ENCODE measurements around the gene PTPRF.
"Not testable (repeated sequence)": the region's sequence is repeated elsewhere in the genome, so short reads cannot be mapped to it uniquely, and the experiment has no call there.

Gene PTPRF

DNA sequence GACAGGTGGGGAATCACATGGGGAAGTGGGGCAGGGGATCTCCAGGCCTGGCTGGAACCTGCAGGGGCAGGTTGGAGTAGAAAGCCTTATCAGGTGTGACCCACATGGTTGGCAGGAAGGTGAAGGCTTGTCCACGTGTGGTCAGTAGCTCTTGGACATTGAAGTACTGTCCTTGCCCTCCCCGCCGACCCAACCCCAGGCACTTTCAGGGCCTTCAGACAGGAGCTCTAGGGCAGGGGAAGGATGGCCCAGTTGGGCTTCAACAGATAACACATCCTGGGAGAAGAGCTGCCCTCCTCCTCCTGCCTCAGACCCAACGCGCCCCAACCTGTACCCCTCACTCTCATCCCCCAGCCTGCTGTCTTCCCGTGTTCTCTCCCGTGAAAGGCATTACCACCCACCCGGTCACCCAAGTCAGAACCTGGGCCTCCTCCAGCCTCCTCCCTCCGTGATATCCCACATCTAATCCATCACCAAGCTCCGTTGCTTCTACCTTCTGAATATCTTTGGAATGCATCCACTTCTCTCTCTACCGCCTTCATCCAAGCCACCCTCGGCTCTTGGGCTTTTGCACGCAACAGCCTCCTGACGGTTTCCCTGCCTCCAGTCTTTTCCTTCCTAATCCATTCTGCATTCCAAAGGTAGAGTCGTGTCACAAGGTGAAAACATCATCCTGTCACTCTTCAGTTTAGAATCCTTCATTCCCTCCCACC is 15.9 kb downstream of the PTPRF start:
- TF ChIP-seq, protein P1, sequence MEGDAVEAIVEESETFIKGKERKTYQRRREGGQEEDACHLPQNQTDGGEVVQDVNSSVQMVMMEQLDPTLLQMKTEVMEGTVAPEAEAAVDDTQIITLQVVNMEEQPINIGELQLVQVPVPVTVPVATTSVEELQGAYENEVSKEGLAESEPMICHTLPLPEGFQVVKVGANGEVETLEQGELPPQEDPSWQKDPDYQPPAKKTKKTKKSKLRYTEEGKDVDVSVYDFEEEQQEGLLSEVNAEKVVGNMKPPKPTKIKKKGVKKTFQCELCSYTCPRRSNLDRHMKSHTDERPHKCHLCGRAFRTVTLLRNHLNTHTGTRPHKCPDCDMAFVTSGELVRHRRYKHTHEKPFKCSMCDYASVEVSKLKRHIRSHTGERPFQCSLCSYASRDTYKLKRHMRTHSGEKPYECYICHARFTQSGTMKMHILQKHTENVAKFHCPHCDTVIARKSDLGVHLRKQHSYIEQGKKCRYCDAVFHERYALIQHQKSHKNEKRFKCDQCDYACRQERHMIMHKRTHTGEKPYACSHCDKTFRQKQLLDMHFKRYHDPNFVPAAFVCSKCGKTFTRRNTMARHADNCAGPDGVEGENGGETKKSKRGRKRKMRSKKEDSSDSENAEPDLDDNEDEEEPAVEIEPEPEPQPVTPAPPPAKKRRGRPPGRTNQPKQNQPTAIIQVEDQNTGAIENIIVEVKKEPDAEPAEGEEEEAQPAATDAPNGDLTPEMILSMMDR (IDR thresholded peaks at IDR 0.05; ENCODE audit: low read depth, low read length, missing control alignments) = no peak
- no peak for DNase-seq (ENCODE audit: low read depth)
- no peak overlapping the region for H3K4me3 ChIP-seq (ENCODE audit: low read depth, low read length)

DNA sequence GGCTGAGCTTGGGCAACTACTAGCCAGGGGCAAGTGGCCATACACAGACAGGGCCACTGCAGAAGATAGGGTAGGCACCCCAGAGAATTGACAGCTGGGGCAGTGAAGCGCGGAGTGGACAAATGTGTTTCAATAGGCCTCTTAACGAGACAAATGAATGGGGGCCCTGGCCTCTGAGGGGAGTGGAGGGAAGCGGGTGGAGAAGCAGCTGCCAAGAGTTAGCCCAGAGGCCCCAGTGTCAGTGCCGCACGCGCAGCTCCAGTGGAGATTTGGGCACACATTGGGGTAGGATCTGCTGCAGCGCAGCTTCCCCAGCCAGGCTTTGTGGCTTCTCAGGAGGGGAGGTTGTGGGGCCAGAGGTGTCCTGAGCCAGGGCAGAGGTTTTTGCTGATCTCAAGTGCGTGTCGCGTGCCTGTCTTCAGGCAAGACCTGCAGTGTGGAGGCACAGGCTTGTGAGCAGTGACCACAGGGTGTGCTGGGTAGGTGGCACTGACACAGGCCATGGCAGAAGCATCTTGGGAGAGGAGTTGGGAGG is 16.9 kb downstream of the PTPRF start:
- no peak overlapping the region for H3K4me3 ChIP-seq (ENCODE audit: low read depth, low read length)
- no peak for DNase-seq (ENCODE audit: low read depth)
- TF ChIP-seq, protein P1 (IDR thresholded peaks at IDR 0.05; ENCODE audit: low read depth, low read length, missing control alignments) = no peak

DNA sequence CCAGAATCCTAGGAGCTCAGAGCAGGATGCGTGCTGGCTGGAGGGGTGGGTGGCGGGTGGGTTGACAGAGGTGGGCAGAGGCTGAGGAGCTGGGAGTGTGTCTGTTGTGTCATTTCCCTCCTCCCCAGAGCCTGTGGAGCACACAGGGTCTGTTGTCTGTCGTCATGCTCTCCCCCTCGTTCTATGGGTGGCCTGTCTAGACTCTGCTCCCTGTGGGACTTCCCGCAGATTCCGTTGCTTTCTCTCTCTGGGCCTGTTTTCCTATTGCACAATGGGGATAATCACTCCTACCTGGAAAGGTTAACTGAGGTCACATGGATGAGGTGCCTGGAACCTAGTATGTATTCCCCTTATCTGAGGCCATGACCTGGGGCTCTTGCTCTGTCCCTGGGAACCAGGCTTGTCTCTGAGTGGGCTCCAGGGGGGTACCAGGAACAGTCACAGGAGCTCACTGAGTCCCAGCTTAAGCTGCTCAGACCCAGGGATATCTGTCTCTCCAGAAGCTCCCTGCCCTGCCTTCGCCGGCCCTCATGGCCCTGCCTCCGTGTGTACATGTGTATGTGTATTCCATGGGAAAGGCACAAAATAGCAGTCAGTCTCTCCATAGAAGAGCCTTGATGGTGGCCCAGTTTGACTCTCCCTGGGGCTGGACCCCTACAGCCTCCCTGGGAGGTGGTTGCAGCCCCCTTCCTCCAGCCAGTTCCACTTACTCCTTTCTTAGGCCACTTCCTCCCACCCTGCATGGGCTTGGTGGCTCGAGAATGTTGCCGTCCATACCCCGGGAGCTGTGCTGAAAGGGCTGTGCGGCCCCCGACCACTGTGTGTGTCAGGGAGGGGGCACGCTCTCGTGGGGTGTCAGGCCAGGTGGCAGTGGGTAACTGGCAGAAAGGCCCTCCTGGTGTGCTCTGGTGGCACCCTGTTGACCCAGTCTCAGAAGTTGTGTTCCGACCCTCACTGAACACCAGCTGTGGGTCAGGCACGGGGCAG is 17.9 kb downstream of the PTPRF start:
- H3K4me3 ChIP-seq (ENCODE audit: low read depth, low read length) = no peak overlapping the region
- no peak for DNase-seq (ENCODE audit: low read depth)
- TF ChIP-seq, protein P1 (IDR thresholded peaks at IDR 0.05; ENCODE audit: low read depth, low read length, missing control alignments) = no peak

DNA sequence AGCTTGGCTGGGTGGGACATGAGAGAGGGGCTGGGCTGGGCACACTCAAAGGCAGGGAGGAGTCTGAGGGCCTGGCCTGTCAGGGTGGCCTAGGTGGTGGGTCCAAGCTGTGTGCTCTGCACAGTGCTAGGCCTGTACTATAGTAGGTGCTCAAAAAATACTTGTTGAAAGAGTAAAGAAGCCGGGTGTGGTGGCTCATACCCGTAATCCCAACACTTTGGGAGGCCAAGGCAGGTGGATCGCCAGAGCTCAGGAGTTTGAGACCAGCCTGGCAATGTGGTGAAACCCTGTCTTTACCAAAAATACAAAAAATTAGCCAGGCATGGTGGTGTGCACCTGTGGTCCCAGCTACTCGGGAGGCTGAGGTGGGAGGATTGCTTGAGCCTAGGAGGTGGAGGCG is 18.7 kb downstream of the PTPRF start:
- not testable (repeated sequence) for H3K4me3 ChIP-seq (ENCODE audit: low read depth, low read length); DNase-seq (ENCODE audit: low read depth)

DNA sequence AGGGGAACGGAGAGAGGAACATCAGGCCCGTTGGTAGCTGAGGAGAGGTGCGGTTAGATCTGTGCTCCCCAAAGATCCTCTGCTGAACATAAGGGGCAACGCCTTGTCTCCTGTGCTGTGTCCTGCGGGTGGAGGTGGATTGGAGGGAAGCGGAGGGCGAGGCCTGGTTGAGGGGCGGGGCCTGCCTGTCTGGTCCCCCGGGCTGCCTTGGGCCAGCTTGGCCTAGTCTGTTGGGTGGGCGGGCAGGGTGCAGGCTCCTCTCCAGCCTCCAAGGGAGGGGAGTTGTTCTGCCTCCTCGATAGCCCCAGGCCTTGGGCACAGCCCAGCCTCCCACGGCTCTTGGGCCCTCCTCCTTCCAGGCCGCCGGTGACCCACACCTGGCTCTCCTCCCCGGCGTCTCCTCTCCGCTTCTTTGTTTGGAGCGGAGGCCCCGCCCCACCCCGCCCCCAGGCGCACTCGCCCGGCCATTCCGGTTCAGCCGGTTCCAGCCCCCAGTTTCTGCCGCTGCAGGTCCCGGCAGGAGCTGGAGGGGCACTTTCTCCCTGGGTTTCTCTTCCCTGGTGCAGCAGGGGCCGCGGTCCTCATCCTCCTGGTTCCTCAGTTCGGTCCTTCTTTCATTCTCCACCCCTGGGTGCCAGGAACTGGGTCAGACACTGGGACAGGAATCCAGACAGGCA is 19.4 kb downstream of the PTPRF start:
- TF ChIP-seq, protein P1 (IDR thresholded peaks at IDR 0.05; ENCODE audit: low read depth, low read length, missing control alignments) = no peak
- no peak for DNase-seq (ENCODE audit: low read depth)
- H3K4me3 ChIP-seq (ENCODE audit: low read depth, low read length) = no peak overlapping the region; the same call in 1 of the 2 replicates

DNA sequence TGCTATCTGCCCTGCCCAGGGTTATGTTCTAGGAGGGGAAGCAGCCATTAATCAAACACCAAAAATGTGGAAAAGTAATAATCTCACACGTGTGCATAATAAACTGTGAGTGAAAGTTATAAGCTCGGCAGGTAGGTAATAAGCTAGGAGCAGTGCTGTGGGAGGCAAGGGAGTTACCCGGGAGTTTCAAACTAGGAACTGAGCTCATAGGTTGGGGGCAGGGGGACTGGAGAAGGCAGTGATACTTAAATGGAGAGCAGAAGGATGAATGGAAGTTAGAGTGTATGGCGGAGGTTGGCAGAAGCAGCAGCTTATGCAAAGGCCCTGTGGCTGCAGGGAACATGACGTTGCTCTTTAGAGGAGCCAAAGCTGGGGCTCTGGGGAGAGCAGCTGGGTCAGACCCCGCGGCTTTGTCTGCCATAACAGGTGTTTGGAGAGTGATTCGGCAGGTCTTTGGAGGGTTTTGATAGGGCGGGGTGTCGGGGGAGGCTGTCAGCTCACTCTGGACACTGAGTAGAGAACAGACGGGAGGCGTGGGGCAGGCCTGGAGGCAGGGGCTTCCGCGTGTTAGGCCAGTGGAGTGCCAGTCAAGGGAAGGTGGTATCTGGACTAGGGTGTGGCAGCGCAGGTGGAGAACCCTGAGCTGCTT is 20.0 kb downstream of the PTPRF start:
- DNase-seq (ENCODE audit: low read depth) = no peak
- TF ChIP-seq, protein P1 (IDR thresholded peaks at IDR 0.05; ENCODE audit: low read depth, low read length, missing control alignments) = no peak
- no peak overlapping the region for H3K4me3 ChIP-seq (ENCODE audit: low read depth, low read length)
